G401.6 (cell line): ENCODE data around the gene ACTN2.
"Not testable (repeated sequence)": the region's sequence is repeated elsewhere in the genome, so short reads cannot be mapped to it uniquely, and the experiment has no call there.

Source experiments
- FAIRE-seq: peaks from 2 replicates; lab custom pipeline; 2012; peaks lifted over from hg19 to GRCh38; lab: Jason Lieb, UNC

ACTN2 gene

DNA sequence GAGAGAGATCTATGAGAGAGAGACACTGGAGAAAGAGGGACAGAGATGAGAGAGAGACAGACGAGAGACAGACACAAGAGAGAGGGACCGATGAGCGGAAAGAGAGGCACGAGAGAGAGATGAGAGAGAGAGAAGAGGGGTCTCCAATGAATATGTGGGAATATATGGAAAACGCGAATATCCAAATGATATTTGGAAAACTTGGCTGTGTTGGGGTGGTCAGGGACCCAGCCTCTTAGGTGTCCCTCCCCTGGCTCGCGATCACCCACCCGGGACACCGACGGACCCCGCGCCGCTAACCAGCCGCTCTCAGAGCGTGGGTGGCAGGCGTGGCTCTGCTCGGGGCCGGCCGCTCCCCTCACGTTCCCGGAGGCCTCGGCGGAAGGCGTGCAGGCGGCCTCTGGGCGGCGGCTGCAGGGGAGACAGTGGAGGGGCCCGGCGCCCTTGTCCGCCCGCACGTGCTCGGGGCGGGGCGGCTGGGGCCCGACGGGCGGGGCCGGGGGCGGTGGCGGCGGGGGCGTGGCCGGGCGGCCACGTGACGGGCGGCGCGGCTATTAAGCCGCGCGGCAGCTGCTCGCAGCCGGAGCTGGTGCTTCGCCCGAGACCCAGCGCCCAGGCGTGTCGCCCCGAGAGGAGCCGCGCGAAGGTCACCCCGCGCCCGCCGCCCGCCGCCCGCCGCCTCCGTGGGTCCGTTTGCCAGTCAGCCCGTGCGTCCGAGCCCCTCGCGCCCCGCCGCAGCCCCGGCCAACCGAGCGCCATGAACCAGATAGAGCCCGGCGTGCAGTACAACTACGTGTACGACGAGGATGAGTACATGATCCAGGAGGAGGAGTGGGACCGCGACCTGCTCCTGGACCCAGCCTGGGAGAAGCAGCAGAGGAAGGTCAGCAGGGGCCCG is at the start of gene ACTN2:
TSS of gene ACTN2 (plus strand) at position 583 of the 898 bp plus-strand sequence. CDS start at position 758, 175 bp downstream.
- FAIRE-seq, result no peak

DNA sequence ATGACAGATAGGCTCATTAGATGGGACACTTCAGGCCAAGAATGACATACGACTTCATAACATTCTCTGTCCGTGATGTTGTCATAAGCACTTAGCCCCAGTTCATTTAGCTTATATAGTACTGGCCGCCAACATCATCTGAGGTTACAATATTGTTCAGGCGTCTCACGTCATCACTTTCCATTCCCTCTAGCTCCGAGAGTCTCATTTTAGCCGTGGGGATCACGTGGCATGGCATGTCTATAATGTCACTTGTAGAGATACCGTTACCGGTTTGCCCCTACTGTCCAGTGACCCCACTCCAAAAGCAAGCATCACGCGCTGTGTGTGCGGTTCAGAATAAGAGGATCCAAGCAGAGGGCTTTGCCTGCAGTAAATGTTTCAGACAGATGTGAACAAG is 47.4 kb upstream of the ACTN2 start:
- no peak for FAIRE-seq

DNA sequence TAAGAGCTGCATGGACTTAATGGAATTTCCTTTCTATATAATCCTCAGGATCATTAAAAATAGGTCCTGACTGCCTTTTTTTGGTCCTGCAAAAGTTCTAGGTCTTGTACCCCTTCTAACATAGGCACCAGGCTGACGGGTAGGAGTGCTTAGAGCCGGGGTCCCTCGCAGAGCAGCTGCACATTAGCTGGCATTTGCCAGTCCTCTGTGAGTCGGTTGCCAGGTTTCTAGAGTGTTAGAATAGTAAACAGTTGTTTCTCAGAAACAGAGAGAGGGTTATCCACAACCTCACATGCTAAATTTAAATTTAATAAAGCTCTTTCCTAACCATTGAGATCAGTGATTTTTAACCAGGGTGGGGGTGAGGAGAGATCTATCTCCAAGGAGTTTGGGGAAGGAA is 46.6 kb upstream of the ACTN2 start:
- no peak for FAIRE-seq

DNA sequence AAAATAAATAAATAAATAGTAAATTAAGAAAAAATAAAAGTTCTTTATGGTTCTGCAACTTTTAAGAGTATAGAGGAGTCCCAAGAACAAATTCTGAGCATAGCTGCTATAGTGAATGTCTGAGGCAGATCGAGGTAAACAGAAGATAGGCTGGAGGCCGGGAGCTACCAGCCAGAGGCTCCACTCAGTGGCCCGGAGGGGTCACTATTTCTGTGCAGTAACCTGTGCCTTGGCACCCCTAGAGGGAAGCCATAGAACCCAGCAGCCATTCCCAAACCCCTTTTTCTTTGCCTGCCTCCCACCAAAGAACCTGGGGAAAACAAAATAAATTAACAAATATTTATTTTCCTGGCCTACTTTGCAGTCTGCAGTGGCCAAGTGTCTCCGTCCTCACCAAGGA is 43.5 kb upstream of the ACTN2 start:
- no peak for FAIRE-seq

DNA sequence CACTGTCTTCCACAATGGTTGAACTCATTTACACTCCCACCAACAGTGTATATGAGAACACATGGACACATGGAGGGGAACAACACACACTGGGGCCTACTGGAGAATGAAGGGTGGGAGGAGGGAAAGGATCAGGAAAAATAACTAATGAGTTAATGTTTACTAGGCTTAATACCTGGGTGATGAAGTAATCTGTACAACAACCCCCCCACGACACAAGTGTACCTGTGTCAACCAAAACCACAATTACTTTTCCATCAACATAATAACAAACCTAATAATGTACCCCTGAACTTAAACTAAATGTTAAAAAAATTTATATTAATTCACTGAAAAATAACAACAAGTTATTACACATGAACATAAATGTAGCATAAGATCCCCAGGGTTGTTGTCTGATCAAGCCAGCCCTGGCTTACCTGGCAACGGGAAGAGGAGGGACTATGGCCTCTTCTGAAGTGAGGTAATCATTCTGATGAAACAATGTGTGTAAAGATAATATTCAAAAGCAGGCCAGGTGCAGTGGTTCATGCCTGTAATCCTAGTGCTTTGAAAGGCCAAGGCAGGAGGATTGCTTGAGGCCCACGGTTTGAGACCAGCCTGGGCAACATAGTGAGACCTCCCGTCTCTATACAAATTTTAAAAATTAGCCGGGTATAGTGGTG is 41.2 kb upstream of the ACTN2 start:
- no peak for FAIRE-seq

DNA sequence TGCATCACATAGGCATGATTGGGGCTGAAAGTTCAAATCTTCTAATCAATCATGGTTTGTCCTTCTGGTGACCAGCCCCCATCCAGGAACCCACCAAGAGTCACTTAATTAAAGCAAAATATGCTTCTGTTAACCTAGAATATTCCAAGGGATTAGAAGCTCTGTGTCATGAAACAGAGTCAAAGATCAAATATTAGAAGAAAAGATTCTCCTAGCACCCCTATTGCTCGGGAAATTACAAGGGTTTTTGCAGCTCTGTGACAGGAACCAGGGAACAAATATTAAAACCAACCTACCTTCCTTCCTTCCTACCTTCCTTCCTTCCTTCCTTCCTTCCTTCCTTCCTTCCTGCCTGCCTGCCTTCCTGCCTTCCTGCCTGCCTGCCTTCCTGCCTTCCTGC is 31.8 kb upstream of the ACTN2 start:
- FAIRE-seq, result no peak

DNA sequence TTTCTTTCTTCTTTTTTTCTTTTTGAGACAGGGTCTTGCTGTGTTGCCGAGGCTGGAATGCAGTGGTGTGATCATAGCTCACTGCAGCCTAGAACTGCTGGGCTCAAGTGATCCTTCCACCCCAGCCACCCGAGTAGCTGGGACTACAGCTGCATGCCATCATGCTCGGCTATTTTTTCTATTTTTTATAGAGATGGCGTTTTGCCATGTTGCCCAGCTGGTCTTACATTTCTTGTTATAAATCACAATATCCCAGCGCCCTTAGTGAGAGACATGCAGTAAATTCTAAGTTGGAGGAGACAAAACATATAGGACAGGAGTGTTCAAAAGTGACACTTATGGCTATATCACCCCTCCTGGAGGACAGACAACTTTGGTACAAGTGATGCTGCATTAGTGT is 31.3 kb upstream of the ACTN2 start:
- no peak for FAIRE-seq

DNA sequence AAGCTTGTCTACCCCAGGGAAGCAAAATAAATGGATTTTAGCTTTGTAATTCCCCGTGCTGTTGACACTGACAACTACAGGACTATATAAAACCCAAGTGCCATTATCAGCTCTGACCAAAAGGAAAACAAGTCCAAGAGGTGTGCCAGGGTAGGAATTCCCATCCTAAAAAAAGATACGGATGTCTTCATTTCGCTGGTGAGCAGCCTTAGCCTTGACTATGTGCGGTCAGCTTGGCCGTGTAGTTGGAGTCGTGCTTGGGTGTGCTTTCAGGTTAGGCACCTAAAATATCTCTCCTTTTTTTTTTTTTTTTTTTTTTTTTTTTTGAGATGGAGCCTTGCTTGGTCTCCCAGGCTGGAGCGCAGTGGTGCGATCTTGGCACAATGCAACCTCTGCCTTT is 28.9 kb upstream of the ACTN2 start:
- no peak for FAIRE-seq

DNA sequence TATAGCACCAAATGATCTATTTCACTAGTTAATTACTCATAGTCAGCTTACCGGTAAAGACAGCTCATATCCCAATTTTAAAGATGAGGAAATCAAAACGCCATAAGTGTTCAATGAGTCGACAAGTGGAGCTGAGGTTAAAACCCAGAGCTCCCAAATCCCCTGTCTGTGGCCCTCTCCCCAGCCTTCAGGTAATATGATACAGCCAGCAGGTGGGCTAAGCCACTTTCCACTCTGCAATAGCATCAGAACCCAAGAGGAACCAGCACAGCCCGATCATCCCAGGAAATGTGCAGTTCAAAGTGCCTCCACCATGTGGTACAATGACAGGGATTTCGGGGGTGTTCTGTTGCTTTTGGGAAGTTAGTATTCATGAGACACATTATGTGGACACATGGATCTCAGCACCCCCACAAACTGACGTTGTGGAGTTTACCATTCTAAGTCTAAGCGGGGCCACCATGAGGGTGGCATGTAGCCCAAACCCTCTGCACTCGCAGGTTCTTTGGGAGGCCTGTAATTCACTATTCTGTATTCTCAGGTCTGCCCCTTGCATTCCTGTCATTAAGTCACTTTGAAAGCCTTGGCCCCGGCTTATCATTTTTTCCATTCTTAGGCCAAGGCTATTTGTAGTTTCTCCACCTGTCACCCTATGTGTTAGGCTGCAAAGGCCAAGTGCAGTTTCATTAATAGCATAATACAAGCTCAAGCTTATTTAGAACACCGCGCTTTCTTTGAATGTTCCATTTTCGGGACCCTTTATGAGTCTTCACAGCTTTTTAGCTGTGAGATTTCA is 26.3 kb upstream of the ACTN2 start:
- FAIRE-seq, result no peak

DNA sequence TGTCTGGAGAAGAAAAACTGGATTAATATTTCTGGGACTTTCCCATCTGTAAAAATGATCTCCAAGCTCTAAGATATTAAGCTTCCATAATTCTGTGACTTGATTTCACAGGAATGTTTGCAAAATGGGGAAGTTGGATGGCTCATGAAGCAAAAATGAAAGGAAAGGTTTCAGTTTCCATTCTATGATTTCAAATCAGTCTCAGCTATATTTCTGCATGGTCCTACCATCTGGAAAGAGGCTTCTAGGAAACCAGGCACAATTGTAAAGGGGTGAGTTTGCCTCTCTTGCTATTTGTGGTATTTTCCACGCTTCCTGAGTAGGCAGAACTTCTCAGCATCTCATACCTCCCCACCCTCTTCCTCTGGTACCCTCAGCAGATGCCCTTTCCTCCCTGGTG is 22.4 kb upstream of the ACTN2 start:
- no peak for FAIRE-seq

DNA sequence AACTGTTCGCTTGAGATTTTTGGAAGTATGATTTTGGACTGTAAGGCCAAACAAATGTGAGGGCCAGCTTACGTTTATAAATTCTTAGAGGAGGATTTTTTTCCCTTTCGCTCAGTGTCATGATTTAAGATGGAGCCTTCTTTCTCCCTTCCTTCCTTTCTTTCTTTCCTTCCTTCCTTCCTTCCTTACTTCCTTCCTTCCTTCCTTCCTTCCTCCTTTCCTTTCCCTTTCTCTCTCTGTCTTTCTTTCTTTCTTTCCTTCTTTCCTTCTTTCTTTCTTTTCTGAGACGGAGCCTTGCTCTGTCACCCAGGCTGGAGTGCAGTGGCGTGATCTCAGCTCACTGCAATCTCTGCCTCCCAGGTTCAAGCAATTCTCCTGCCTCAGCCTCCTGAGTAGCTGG is 17.4 kb upstream of the ACTN2 start:
- FAIRE-seq, result not testable (repeated sequence)

DNA sequence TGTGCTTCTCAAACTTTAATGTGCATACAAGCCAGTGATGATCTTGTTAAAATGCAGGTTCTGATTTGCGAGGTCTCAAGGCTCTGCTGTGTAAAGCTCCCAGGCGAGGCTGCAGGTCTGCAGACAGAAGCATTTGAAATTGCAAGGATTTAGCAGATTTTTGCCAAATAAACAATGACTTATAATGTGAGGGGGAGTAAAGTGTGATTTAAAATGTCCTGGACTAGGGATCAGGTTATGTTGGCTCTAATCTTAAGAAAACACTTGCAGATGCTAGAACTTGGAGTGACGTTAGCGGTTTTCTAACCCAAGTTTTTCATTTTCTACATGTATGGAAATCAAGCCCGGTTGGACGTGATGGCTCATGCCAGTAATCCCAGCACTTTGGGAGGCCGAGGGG is 16.2 kb upstream of the ACTN2 start:
- no peak for FAIRE-seq

DNA sequence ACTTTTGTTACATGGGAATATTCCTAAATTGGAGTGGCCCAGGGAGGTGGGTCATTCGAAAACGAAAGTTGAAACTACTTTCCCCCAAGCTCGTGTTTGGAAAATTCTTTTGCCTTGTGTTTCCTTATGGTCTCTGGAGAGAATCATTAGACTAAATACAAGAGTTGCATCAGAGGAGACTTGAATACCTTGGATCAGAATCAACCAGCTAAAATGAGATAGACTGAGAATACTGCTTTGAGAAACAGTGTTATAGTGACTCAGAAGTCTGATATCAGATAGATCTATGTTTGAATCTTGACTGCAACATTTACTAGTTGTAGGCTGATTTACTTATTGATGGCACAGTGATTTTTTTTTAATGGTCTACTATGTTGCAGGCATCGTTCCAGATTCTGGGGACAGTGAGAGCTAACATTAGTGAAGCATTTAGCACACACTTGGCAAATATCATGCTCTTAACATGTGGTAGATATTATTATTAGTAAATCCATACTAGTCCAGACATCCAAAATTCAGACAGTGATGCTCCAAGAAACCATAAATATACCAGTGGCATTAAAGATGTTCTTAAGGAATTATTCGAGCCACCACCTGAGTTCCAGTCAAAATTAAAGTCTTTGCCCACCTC is 12.9 kb upstream of the ACTN2 start:
- no peak for FAIRE-seq

DNA sequence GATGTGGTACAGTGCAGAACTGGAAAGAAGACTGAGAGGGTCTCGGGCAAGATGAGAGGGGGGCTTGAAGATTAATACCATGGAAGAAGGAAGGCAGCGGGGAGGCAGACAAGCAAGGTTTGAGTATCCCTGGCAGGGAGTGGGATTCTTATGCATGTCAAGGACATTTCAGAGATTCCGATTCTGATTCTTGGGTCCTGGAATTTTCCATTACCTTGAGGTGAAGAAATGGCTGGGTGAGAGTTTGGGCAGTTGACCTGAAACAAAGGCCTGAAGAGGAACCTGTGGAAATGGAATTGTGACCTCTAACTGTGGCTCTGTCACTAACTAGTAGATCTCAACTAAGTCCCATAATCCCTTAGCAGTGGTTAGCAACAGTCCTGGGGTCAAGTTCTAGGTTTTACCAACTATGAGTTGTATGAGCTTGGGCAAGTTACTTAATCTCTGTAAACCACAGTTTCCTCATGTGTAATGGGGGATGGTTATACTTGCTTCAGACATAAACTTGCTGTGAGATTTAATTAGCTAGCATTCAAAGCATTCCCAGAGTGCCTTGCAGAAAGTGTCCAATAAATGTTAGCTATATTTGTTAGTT is 8.6 kb upstream of the ACTN2 start:
- no peak for FAIRE-seq

DNA sequence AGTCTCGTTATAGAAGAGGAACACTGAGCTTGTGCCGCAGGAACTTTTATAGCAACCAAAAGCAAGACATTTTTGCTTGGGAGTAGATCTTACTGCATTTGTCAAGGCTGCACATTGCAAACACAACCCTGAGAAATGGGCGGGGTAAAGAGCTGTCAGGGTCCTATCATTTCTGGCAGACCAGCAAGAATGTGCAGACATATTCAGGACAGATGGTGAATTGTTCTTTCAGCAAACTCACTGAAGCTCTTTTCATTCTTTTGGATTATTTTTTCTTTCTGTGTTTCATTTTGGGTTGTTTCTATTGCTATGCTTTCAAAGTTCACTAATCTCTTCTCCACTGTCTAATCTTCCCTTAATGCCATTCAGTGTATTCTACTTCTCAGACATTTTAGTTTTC is 5.1 kb upstream of the ACTN2 start:
- no peak for FAIRE-seq

DNA sequence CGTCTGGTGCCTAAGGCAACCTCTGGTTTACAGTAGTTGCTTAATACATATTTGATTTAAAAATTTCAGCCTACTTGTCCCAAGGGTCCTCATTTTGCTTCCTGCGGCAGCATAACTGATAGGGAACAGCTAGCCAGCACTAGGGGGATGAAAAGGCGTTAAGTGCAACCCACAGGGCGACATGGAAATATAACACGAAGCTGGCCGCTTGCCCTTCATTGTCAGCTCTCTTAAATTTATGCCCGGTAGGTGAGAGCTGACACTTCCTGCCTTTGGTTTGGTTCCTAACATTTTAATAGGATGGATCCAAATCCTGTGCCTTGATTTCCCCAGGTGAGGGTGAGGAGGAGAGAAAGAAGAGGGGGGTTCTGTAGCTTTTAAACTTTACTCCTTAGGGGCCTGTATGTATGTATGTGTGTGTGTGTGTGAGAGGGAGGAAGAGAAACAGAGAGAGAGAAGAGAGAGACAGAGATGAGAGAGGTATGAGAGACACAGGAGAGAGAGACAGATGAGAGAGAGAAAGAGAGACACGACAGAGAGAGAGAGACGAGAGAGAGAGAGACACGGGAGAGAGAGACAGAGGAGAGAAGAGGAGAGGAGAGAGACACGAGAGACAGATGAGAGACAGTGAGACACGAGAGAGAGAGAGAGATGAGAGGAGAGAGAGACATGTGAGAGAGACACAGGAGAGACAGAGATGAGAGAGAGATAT is 938 bp upstream of the ACTN2 start:
- no peak for FAIRE-seq

DNA sequence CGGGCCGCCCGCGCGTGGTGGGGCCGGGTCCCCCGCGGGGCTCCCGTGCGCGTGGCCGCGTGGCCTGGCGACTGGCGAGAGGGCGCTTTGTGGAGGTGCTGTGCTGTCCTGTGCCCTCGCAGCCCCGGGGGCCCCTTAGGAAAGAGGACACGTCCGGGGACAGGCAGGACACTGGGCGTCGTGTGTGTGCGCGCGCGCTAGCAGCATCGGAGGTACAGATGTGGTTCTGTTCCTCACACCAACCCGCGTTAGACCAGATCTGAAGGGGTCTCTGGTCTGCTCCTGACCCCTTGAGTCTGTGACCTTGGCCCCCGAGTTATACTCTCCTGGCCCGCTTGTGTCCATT is 489 bp downstream of the ACTN2 start:
- FAIRE-seq, result no peak

DNA sequence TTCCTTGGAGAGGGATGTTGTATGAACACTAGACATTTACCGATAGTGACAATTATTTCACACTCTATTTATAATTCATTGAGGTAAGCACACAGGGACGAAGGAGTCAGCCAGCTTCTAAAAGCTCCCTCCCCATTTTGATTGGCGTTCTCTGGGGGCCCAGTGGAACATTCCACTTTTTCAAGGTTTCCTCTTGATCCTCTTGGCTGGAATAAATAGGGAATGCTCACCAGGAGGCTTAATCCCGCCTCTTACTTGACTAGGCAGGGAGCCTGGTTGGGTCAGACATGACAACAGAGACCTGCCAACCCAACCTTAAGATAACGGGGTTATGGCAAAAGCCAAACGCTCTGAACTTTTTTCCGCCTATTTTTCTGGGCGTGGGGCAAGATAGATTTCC is 974 bp downstream of the ACTN2 start:
- FAIRE-seq, result no peak

DNA sequence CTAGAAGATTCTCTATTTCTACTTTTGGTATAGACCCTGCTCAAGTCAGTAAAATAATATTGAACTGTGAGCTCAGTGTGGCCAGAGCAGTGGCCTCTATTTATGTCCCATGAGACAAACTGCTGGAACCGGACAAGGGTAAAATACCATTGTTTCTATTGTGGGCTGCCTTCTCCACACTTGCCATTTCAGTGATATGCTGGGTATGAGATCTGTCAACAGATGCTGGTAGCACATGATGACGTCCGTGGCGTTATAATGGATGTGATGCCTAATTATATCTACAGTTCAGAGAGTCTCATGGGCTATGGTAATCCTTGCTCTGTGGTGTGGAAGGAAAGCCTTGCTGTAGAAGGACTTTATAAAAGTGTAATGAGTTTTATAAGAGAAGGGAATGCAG is 2.4 kb downstream of the ACTN2 start:
- FAIRE-seq, result no peak

DNA sequence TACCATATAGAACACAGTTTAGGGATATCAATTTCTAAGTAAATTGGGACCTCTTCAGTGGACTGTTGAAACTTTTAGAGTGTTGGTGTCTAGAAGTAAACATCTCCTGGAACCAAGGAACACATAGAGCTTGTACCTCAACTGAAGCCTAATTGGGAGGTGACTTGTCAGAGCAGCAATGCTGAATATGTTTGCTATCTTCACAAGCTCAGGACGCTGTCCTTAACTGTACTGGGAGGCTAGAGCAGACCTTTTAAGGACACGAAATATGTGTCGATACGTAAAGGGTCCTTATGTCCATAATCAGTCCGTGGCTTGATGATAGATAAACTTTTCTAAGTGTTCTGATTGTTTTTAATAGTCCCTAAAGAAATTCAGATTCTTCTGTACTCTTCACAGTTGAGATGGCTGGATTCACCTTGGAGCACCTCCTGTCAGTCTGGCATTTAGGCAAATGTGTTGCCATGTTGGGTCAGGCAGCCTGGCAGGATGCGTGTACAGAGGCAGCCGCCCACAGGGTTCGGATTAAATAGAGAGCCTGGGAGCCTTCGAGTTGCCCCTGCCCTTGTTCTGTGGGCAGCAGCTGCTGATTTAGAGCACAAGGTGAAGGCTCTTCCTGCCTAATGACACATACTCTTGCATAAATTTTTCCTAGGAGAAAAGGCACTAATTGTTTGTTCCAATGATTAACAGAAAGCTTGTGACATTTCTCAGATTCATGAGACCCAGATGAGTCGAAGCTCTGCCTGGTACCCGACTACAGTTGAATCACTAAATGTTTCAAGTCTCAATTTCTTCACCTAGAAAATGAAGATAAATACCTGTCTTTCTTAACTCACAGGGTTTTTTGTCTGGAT is 3.6 kb downstream of the ACTN2 start:
- FAIRE-seq, result no peak

DNA sequence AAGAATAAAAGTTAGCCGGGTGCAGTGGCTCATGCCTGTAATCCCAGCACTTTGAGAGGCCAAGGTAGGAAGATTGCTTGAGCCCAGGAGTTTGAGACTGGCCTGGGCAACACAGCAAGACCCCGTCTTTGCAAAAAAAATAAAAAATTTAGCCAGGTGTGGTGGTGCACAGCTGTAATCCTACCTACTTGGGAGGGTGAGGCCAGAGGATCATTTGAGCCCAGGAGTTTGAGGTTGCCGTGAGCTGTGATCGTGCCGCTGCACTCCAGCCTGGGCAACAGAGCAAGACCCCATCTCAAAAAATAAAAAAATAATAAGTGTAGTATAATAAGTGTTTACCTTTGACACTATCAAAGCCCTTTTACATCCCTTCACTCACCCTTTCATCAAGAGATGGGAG is 5.0 kb downstream of the ACTN2 start:
- no peak for FAIRE-seq
